Mesodermal cell (in vitro differentiated cells): ENCODE results near the gene SLC5A3.

Experiments used
- H3K27ac ChIP-seq: 2 replicates; pipeline ENCODE4 v1.7.0; 2013; ENCODE audit warnings: mild to moderate bottlenecking, low read depth, low read length, moderate library complexity; ENCODE audit not compliant: severe bottlenecking
- H3K36me3 ChIP-seq: 2 replicates; pipeline ENCODE4 v1.7.1; 2013; ENCODE audit warnings: mild to moderate bottlenecking, low read length, moderate library complexity; ENCODE audit not compliant: control insufficient read depth, insufficient read depth
- H3K4me1 ChIP-seq: one replicate; pipeline ENCODE4 v1.7.1; 2013; ENCODE audit warnings: mild to moderate bottlenecking, low read length; ENCODE audit not compliant: insufficient read depth, control insufficient read depth, poor library complexity, severe bottlenecking
- H3K4me3 ChIP-seq: 2 replicates; pipeline ENCODE4 v1.7.0; 2013; ENCODE audit warnings: low read length, control low read depth, mild to moderate bottlenecking; ENCODE audit not compliant: insufficient read depth, poor library complexity, severe bottlenecking; ENCODE audit errors: extremely low read depth
- H3K9me3 ChIP-seq: 2 replicates; pipeline ENCODE4 v1.7.1; 2013; ENCODE audit warnings: mild to moderate bottlenecking, low read length, moderate library complexity; ENCODE audit not compliant: control insufficient read depth
- WGBS, 2 experiments: methylation state at CpG; one replicate each; pipeline ENCODE4 v1.1.5; 2013; ENCODE audit warnings: missing lambda C conversion rate in 2 of 2; ENCODE audit not compliant: insufficient coverage in 2 of 2; 5-methylcytosine and 5-hydroxymethylcytosine counted together

The SLC5A3 gene

GRCh38 chr21:34039678-34040382 lies 33.5 kb upstream of the SLC5A3 start:
- no peaks in the 10 kb centered on the region for H3K9me3 ChIP-seq
- H3K36me3 ChIP-seq, result no peaks in the 10 kb centered on the region
- no peak overlapping the region for H3K4me3 ChIP-seq
- H3K27ac ChIP-seq, result no peak overlapping the region
- WGBS, 2 experiments, result 71 to 76% methylated on average over 7 to 9 of the region's 10 CpGs
- peaks cover 21% of the 10 kb centered on the region for H3K4me1 ChIP-seq

- peaks cover 7% of the 10 kb centered on the region for H3K4me1 ChIP-seq
- no peaks in the 10 kb centered on the region for H3K36me3 ChIP-seq
- H3K4me3 ChIP-seq, result no peak overlapping the region
- WGBS, 2 experiments, result no CpG with 5 or more reads among the region's 1 CpG
- no peaks in the 10 kb centered on the region for H3K9me3 ChIP-seq
- no peak overlapping the region for H3K27ac ChIP-seq
Observed at GRCh38 chr21:34042735-34043134, 30.6 kb upstream of the SLC5A3 start.

GRCh38 chr21:34043333-34043732 lies 30.0 kb upstream of the SLC5A3 start:
- H3K4me3 ChIP-seq, result no peak overlapping the region
- WGBS, 2 experiments, result 89 to 97% methylated on average over 2 to 3 of the region's 4 CpGs
- no peaks in the 10 kb centered on the region for H3K9me3 ChIP-seq
- H3K36me3 ChIP-seq, result no peaks in the 10 kb centered on the region
- no peak overlapping the region for H3K27ac ChIP-seq
- H3K4me1 ChIP-seq, result peaks cover 1% of the 10 kb centered on the region

- Histone ChIP-seq H3K4me1 (no peaks in the 10 kb centered on the region), H3K4me3 (no peak overlapping the region), H3K27ac (no peak overlapping the region), H3K36me3 (no peaks in the 10 kb centered on the region), H3K9me3 (no peaks in the 10 kb centered on the region)
- WGBS, 2 experiments, result 90% methylated on average over 2 of the region's 6 CpGs; no CpG with 5 or more reads in 1 of the 2 experiments
Observed at GRCh38 chr21:34046917-34047316, 26.5 kb upstream of the SLC5A3 start.

GRCh38 chr21:34047835-34048234 lies 25.5 kb upstream of the SLC5A3 start:
- Histone ChIP-seq H3K4me1 (no peaks in the 10 kb centered on the region), H3K36me3 (no peaks in the 10 kb centered on the region), H3K4me3 (no peak overlapping the region), H3K27ac (no peak overlapping the region), H3K9me3 (no peaks in the 10 kb centered on the region)

- 93 to 97% methylated on average over 5 of the region's 5 CpGs for WGBS, 2 experiments
- no peaks in the 10 kb centered on the region for H3K36me3 ChIP-seq
- H3K4me1 ChIP-seq, result no peaks in the 10 kb centered on the region
- no peak overlapping the region for H3K27ac ChIP-seq
- H3K9me3 ChIP-seq, result no peaks in the 10 kb centered on the region
- H3K4me3 ChIP-seq, result no peak overlapping the region
Observed at GRCh38 chr21:34052171-34052570, 21.2 kb upstream of the SLC5A3 start.

GRCh38 chr21:34054259-34054658 lies 19.1 kb upstream of the SLC5A3 start:
- WGBS, 2 experiments, result 88 to 100% methylated on average over 2 of the region's 4 CpGs

GRCh38 chr21:34055615-34056014 lies 17.8 kb upstream of the SLC5A3 start:
- Histone ChIP-seq H3K4me1 (no peaks in the 10 kb centered on the region), H3K27ac (no peak overlapping the region), H3K9me3 (no peaks in the 10 kb centered on the region), H3K36me3 (no peaks in the 10 kb centered on the region), H3K4me3 (no peak overlapping the region)
- 80 to 90% methylated on average over 1 to 2 of the region's 5 CpGs for WGBS, 2 experiments

More at GRCh38 chr21:34054259-34054658, 19.1 kb upstream of the SLC5A3 start:
- Histone ChIP-seq H3K36me3 (no peaks in the 10 kb centered on the region), H3K4me1 (no peaks in the 10 kb centered on the region), H3K27ac (no peak overlapping the region), H3K9me3 (no peaks in the 10 kb centered on the region), H3K4me3 (no peak overlapping the region)

GRCh38 chr21:34061983-34062382 lies 11.4 kb upstream of the SLC5A3 start:
- Histone ChIP-seq H3K27ac (no peak overlapping the region), H3K9me3 (peaks cover 6% of the 10 kb centered on the region), H3K36me3 (no peaks in the 10 kb centered on the region), H3K4me1 (peaks cover 4% of the 10 kb centered on the region), H3K4me3 (no peak overlapping the region)
- no CpG with 5 or more reads among the region's 3 CpGs for WGBS, 2 experiments

- Histone ChIP-seq H3K27ac (no peak overlapping the region), H3K36me3 (no peaks in the 10 kb centered on the region)
- 90 to 98% methylated on average over 2 to 3 of the region's 3 CpGs for WGBS, 2 experiments
Observed at GRCh38 chr21:34065027-34065426, 8.4 kb upstream of the SLC5A3 start.

GRCh38 chr21:34071683-34072082 lies 1.7 kb upstream of the SLC5A3 start:
- Histone ChIP-seq H3K27ac (no peak overlapping the region), H3K9me3 (no peaks in the 10 kb centered on the region), H3K4me1 (peaks cover 14% of the 10 kb centered on the region), H3K4me3 (no peak overlapping the region), H3K36me3 (peaks cover 23% of the 10 kb centered on the region)
- 93 to 97% methylated on average over 6 to 8 of the region's 9 CpGs for WGBS, 2 experiments

More at GRCh38 chr21:34065027-34065426, 8.4 kb upstream of the SLC5A3 start:
- H3K4me1 ChIP-seq, result peaks cover 4% of the 10 kb centered on the region
- no peak overlapping the region for H3K4me3 ChIP-seq
- H3K9me3 ChIP-seq, result peaks cover 6% of the 10 kb centered on the region
